GM18505 (cell line): ENCODE measurements around the gene LGI2.
"Not testable (repeated sequence)": the region's sequence is repeated elsewhere in the genome, so short reads cannot be mapped to it uniquely, and the experiment has no call there.

ENCODE experiments used
- ATAC-seq: cut with Tn5 transposase; IDR thresholded peaks from one replicate; pipeline ENCODE4 v1.9.1; 2021; ENCODE audit not compliant: unreplicated experiment
- POLR2A ChIP-seq: IDR thresholded peaks from 4 replicates; pipeline ENCODE4 v1.6.1; 2011; ENCODE audit warnings: borderline replicate concordance; ENCODE audit not compliant: insufficient read depth, insufficient read length; ENCODE audit errors: extremely low read depth

The LGI2 gene

GRCh38 chr4:25030277-25031076, at the start of gene LGI2:
TSS of gene LGI2 (minus strand) at chr4:25030946. CDS start at chr4:25030693, 253 bp downstream.
- no peak for ATAC-seq
- TF ChIP-seq POLR2A, result no peak

GRCh38 chr4:25078523-25078922, 47.8 kb upstream of the LGI2 start:
- no peak for TF ChIP-seq POLR2A
- ATAC-seq, result no peak

- ATAC-seq, result no peak
- no peak for TF ChIP-seq POLR2A
Measured at GRCh38 chr4:25076625-25077398, 46.1 kb upstream of the LGI2 start.

- ATAC-seq, result no peak
- no peak for TF ChIP-seq POLR2A
Measured at GRCh38 chr4:25075851-25076250, 45.1 kb upstream of the LGI2 start.

- TF ChIP-seq POLR2A, result no peak
- ATAC-seq, result no peak
Measured at GRCh38 chr4:25075129-25075528, 44.4 kb upstream of the LGI2 start.

GRCh38 chr4:25070545-25070944, 39.8 kb upstream of the LGI2 start:
- no peak for ATAC-seq
- TF ChIP-seq POLR2A, result no peak

GRCh38 chr4:25069014-25069413, 38.3 kb upstream of the LGI2 start:
- no peak for TF ChIP-seq POLR2A
- ATAC-seq, result no peak

- no peak for TF ChIP-seq POLR2A
- no peak for ATAC-seq
Measured at GRCh38 chr4:25068386-25068785, 37.6 kb upstream of the LGI2 start.

GRCh38 chr4:25065932-25066590, 35.3 kb upstream of the LGI2 start:
- no peak for ATAC-seq
- no peak for TF ChIP-seq POLR2A

GRCh38 chr4:25065431-25065858, 34.7 kb upstream of the LGI2 start:
- no peak for TF ChIP-seq POLR2A

GRCh38 chr4:25064447-25064846, 33.7 kb upstream of the LGI2 start:
- not testable (repeated sequence) for ATAC-seq

More at GRCh38 chr4:25065431-25065858, 34.7 kb upstream of the LGI2 start:
- ATAC-seq, result no peak

- no peak for TF ChIP-seq POLR2A
- no peak for ATAC-seq
Measured at GRCh38 chr4:25063116-25063515, 32.4 kb upstream of the LGI2 start.

GRCh38 chr4:25062098-25062497, 31.4 kb upstream of the LGI2 start:
- ATAC-seq, result no peak

GRCh38 chr4:25061602-25062001, 30.9 kb upstream of the LGI2 start:
- TF ChIP-seq POLR2A, result no peak
- no peak for ATAC-seq

More at GRCh38 chr4:25062098-25062497, 31.4 kb upstream of the LGI2 start:
- no peak for TF ChIP-seq POLR2A

- no peak for TF ChIP-seq POLR2A
- no peak for ATAC-seq
Measured at GRCh38 chr4:25060963-25061340, 30.2 kb upstream of the LGI2 start.
